ENCODE measurements around the gene TAB2. TPM values are rescaled to one million over a fixed set of nuclear protein-coding genes. Genes with fewer than 3 reads are reported as not detected.

TAB2 gene
- total and polyA plus RNA-seq, 9 of the 15 experiments (the other 6 are each of a cell fraction or from before 2014, with no cell fraction given) = 9.1 to 38.3 (median 18.6) TPM

GRCh38 chr6:149429427-149430360, 112.2 kb downstream of the TAB2 start (continued):
- TF ChIP-seq ZNF253 (CRISPR knock-in tag; conservative IDR thresholded peaks at IDR 0.05) = no peak
- no peak for TF ChIP-seq ILK (tag; IDR thresholded peaks at IDR 0.05; ENCODE audit: borderline replicate concordance, low read depth)
- TF ChIP-seq CHD2 (IDR thresholded peaks at IDR 0.05; ENCODE audit: low read depth, low read length) = no peak
- TF ChIP-seq ZNF766 (CRISPR knock-in tag; conservative IDR thresholded peaks at IDR 0.05) = 0 out of 2 replicates have a peak, but pooled peaks have one; percentile 19

- POLR2A ChIA-PET = interaction anchor here (0.7 to 1.2 kb wide), 3 partner anchors 10 to 370 kb away, joined by 3 read pairs; partner anchors contain the start of gene ZC3H12D
- BruUV-seq (replicated peaks) = no TSS peak
- H3K9me1 ChIP-seq (ENCODE audit: control insufficient read depth, insufficient read depth, low read length) = no peaks in the 10 kb centered on the region
- H3K4me2 ChIP-seq (ENCODE audit: insufficient read depth, low read length) = no peak overlapping the region
- in situ Hi-C loops (cut with MboI) = loop anchor here (25.0 kb wide), 1 partner anchor 870 kb away; no protein-coding TSS in a partner anchor
- no peaks in the 10 kb centered on the region for H3K36me3 ChIP-seq (ENCODE audit: control insufficient read depth, insufficient read depth, low read length)
- 6% methylated on average over 19 of the region's 19 CpGs for WGBS (ENCODE audit: insufficient coverage, low coverage, missing lambda C conversion rate)
- CTCF ChIA-PET (ENCODE audit: low intra/inter-chr PET ratio) = interaction anchor here (0.6 to 5.5 kb wide), 7 partner anchors 69 to 1899 kb away, joined by 3 to 67 read pairs (median 8); no protein-coding TSS in a partner anchor
- H3K9ac ChIP-seq (ENCODE audit: insufficient read depth in 1 of 2, low read depth in 2 of 2, low read length in 2 of 2) = no peak overlapping the region
- H3K4me3 ChIP-seq = no peak overlapping the region
- no peaks in the 10 kb centered on the region for H3K79me2 ChIP-seq (ENCODE audit: control insufficient read depth, insufficient read depth, low read length)
- no peaks in the 10 kb centered on the region for H3K9me3 ChIP-seq (replicated peaks; ENCODE audit: control insufficient read depth, insufficient read depth, low read depth, low read length)
- intact Hi-C loops (cut with micrococcal nuclease) = loop anchor here (1.0 to 10.0 kb wide), 6 partner anchors 85 to 854 kb away; no protein-coding TSS in a partner anchor
- FAIRE-seq (peak; percentile 99), ATAC-seq (peak; percentile 97), DNase-seq (ENCODE audit: extremely low read depth in 1 of 4, low spot score in 3 of 4) (peak; percentile 89 to 92 (median 92))
- no peak overlapping the region for H2AFZ ChIP-seq (ENCODE audit: low read depth, low read length)
- 0 out of 2 replicates have a peak, but pooled peaks cover 4% of the 10 kb centered on the region for H4K20me1 ChIP-seq (replicated peaks; ENCODE audit: control insufficient read depth, insufficient read depth, low read length)
- no peaks in the 10 kb centered on the region; a peak in 1 of 5 replicates for H3K4me1 ChIP-seq (replicated peaks in 1 of 2; ENCODE audit: control insufficient read depth in 2 of 2, insufficient read depth in 2 of 2, low read length in 2 of 2)
- H3K27me3 ChIP-seq (ENCODE audit: control insufficient read depth in 2 of 2, insufficient read depth in 2 of 2, low read length in 2 of 2) = peaks cover 22 to 52% of the 10 kb centered on the region in 2 experiments
- no peak overlapping the region for H3K27ac ChIP-seq (ENCODE audit: extremely low read depth, low read depth, low read length)
- TF ChIP-seq MYNN (IDR thresholded peaks at IDR 0.05) = 0 out of 2 replicates have a peak, but pooled peaks have one; percentile 53
- no peak for TF ChIP-seq MYNN (CRISPR knock-in tag; IDR thresholded peaks at IDR 0.05)
- TF ChIP-seq EGR1 (conservative IDR thresholded peaks at IDR 0.05) = no peak
- TF ChIP-seq ATF3 (IDR thresholded peaks at IDR 0.05) = no peak
- 0 out of 2 replicates have a peak, but pooled peaks have one; percentile 37 for TF ChIP-seq ATF3 (CRISPR knock-in tag; conservative IDR thresholded peaks at IDR 0.05)
- no peak for TF ChIP-seq CHD4 (IDR thresholded peaks at IDR 0.05; ENCODE audit: insufficient read depth, insufficient replicate concordance, low read depth, low read length, poor library complexity, severe bottlenecking)
- TF ChIP-seq KDM1A (IDR thresholded peaks at IDR 0.05) = peak; percentile 11 to 60; a peak in 2 of 4 replicates
- peak; percentile 16; the same call in 1 of the 2 replicates for TF ChIP-seq NFIC (IDR thresholded peaks at IDR 0.05)
- TF ChIP-seq KLF6 (CRISPR knock-in tag; IDR thresholded peaks at IDR 0.05; ENCODE audit: borderline replicate concordance) = no peak
- peak; percentile 59; the same call in 1 of the 2 replicates for TF ChIP-seq JUND (IDR thresholded peaks at IDR 0.05; ENCODE audit: borderline replicate concordance, low read depth, low read length)
- no peak; the same call in 2 of the 3 replicates for TF ChIP-seq JUND (tag; IDR thresholded peaks at IDR 0.05; ENCODE audit: borderline replicate concordance, low read depth, low read length)
These were observed 114.6 kb downstream of the TAB2 start for GRCh38 chr6:149431905-149432775.
